8988T (cell line): ENCODE measurements around the gene ITPRID1.

Experiments
- DNase-seq: peaks from one replicate; pipeline ENCODE4 v3.0.0; 2011

ITPRID1 gene

DNA sequence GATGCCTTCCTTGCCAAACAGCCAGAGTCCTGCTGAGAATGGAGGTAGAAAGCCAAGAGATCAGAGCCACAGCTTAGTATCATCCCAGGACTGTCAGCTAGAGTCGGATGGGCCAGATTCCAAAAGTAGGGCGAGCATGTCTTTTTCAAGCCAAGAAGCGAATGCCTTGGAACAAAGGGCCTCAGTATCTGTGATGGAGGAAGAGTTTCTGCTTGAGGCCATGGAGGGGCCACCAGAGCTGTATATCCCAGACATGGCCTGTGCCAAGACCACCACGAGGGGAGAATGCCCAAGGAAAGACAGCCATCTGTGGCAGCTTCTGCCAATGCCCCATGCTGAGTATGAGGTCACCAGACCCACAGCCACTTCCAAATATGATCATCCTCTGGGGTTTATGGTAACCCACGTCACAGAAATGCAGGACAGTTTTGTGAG lies 128.8 kb downstream of the ITPRID1 start:
- no peak for DNase-seq

DNA sequence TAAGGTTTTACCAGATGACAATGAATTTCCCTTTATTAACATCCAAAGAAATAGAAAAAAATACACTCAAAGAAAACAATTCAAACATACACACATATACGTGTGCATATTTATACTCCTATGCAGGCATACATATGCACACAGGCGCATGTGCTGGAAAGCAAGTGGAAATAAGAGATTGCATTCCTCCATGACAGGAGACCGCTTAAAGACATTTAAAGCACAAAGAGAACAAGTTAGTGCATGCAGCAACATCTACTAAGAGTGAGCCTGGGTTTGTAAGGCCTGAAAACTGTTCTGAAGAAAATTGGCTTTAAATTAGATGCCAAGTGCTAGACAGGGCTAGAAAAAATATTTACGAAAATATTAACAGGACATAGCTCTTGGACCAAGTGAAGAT lies 133.1 kb downstream of the ITPRID1 start:
- no peak for DNase-seq

DNA sequence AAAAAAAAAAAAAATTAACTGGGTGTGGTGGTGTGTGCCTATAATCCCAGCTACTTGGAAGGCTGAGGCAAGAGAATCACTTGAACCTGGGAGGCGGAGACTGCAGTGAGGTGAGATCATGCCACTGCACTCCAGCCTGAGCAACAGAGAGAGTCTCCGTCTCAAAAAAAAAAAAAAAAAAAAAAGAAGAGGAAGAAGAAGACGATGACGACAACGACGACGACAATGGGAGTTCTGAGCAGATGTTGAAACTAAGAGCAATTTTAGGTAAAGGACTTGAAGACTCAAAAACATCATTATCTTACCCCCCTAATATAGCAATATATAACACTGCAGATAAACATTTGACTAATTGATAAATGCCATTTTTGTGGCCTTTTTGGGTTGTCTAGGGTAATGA lies 133.6 kb downstream of the ITPRID1 start:
- DNase-seq: no peak

DNA sequence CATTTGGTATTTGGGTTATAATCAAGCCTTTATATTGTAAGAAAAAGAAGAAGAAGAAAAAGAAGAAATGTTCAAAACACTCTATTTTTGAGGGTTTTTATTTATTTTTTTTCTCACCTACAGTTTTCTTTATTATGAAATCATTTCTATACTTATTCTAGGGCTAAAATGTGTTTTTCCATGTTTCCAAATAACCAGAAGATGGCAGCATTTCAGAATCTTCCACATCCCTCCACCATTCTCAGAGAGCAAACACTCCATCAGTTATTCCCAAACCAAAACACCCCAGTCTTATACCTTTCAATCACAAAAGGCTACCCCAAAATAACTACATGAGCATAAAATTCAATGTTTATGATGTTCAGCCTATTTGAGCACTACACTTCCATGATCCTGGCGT lies 134.4 kb downstream of the ITPRID1 start:
- no peak for DNase-seq

DNA sequence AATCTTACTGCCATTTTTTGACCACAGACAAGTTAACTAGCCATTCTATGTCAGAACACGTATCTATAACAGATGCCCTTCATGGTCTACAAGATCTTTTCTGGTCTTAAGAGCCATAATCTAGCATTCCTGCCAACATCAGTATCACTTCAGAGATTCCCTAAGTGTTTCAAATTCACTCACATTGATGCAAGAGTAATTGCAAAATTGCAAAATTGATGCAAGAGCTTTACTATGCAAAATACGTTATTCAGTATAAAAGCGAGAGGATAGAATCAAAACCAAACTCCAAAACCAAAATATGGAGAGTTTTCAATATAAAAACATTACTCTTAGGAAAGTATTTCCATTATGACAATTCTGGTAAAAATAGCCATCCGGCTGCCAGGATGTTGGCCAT lies 135.0 kb downstream of the ITPRID1 start:
- DNase-seq: no peak

DNA sequence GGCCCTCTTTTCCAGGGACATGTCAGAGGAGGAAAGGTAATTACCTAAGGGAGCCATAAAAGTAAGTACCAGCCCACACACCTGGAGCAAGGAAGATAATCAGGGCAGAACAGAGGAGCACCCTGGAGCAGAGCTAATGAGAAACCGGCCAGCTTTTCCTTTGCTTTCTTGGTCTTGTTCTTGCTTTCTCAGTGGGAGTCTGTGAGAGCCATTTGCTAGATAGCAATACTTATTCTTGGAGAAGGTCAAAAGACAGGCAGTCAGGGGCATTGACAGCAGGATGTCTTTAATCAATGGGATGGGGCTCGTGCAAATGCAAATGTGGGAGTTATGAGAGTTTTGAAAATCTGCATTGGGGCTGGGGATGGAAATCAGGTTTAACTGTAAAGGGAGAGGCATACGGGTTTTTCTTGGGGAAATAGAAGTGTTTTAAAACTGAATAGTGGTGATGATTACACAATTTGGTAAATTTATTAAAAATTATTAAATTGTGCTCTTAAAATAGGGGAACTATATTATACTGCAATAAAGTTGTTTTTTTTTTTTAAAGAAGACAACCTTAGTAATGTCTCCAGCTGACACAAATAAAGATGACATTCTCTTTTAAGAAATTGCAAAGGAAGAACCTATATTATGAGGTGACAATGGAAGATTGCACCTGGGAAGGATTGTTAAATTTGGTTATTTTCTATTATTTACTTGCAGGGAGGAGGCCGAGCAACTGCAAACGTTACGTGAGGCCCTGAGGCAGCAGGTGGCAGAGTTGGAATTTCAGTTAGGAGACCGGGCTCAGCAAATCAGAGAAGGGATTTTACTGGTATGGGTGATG lies 137.6 kb downstream of the ITPRID1 start:
- no peak for DNase-seq

DNA sequence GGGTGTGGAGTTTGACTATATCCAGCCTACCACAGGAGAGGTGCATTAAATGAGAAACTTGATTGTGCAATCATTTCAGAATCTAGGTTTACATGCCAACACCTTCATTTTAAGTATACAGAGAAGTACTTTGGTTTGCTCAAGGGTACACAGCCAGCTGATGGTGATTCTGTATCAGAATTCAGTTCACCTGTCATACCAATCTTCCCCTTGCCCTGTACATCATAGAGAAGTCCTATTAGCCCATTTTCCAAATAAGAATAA lies 138.1 kb downstream of the ITPRID1 start:
- no peak for DNase-seq

DNA sequence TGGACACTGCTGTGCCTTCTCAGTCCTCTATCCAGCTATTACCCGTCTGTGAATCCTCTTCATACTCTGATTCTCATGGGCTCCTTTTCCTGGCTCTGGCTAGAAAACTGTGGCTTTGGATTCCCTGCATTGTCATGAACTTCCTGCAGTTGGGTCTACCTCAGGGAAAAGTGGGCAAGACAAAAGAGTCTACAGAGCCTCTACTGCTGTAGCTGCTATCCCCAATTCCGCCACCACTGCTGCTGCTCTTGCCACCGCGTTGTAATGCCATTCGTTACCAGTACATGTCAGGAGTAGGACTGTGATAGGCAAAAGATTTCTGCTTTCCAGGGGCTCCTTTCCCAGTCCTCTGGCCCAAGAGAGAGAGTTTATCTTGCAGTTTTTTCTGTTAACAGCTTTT lies 149.2 kb downstream of the ITPRID1 start:
- no peak for DNase-seq

DNA sequence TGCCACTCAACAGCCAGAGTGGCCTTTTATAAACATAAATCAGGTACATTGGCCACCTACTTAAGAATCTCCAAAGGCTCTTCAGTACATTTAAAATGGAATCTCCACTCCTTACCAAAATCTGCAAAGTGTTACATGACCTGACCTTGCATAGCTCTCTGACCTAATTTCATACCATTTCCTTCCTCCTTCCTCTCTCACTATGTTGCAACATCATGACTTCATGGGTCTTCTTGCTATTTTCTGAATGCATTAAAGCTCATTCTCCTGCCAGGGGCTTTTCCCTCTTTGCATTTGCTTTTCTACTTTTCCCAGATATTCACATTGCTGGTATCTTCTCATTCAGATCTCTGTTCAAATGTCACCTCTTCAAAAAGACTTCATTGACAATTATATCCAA lies 151.0 kb downstream of the ITPRID1 start:
- no peak for DNase-seq

DNA sequence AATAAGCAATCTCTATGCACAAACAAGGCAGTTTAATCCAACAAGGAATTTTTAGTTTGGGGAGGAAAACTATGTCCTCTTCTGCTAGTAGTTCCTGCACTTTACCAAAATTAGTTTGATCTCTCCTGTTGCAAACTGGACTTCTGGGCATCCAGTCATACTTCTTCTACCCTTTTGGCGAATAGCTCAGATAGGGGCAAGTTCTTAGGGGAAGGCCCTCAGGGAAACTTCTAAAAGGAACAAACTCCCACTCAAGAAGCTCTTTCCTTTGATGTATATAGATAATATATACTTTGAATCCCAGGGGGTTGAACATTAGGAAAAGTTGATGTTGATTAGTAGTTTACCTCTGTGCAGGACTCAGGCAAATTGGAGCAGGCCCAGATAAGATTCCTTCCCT lies 151.7 kb downstream of the ITPRID1 start:
- no peak for DNase-seq

DNA sequence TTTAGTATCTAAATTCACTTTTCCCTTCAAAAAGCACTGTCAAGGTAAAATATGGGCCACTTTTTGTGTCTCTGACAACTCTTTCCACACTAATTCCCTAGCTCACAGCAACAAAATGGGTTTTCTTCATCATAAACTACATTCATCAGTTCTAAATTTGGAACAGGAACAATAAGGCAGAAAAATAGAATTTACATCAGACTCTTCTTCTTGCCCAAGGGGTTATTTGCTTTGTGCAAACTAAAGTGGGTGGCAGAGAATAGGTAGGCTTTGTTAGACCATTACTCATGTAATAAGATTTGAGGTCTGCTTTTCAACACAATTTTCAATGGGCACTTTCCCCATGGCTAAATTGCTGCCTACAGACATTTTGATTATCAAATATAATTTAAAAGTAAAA lies 155.6 kb downstream of the ITPRID1 start:
- DNase-seq: no peak

DNA sequence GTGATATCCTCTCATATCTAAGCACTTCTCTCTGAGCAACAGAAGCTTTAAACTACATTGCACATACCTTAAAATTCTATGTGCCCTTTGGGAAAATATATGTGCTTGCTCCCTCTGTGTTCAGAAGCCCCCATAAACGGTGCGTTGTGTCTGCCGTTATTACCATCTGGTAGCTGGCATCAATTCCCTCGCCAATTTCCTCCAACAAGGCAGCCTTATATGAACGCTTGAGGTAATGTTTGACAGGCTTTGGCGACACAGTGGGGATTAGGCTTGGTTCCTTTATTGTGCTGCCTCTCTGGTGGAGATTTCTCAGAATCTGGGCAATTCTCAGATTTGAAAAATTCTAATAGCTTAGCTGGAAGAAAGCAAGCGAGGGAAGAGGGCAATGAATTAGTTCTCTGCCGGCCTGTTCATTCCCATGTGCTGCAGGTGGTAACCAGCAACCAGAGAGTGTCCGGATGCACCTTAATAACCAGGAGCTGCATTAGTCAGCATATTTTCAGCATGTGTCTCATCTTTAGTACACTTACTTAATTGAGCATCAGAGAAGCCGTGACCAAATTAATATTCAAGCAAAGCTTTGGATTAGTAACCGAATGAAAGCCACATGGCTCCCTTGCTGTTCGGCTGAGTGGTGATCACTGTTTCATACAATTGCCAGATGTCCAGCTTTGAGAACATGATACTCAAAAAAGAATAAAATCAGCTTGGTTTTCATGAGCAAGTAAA lies 165.8 kb downstream of the ITPRID1 start:
- DNase-seq: no peak

DNA sequence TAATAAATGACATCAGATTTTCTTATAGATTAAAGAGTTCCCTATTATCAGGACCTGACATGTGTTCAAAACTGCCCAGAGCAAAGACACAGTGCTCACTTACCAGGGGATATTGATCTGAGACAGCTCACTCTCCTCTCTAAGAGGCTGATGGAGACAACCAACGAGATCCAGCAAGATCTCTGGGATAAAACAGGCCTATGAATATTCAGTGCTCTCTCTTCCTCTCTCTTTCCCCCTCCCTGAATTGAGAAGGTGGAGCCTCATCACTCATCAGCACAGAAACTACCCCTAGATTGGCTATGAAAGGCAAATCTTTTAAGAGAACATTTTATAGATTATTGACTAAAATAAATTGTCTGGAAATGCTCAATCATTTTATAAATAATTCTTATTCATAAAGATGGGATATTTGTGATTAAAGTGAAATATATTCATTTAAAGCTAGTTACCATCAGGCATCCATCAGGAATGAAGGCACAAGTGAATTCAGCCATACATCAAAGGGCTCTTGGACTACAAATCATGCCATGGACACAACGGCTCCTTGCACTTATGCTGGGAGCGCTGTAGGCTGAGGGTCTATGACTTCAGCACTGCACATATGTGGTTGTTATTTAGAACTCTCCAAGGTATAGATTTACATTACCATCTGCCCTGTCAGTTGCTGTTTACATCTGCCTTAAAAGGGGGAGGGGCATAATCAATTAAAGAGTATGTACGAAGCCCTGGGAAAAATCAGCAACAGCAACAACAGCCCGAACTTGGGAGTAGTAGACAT lies 169.7 kb downstream of the ITPRID1 start:
- no peak for DNase-seq

DNA sequence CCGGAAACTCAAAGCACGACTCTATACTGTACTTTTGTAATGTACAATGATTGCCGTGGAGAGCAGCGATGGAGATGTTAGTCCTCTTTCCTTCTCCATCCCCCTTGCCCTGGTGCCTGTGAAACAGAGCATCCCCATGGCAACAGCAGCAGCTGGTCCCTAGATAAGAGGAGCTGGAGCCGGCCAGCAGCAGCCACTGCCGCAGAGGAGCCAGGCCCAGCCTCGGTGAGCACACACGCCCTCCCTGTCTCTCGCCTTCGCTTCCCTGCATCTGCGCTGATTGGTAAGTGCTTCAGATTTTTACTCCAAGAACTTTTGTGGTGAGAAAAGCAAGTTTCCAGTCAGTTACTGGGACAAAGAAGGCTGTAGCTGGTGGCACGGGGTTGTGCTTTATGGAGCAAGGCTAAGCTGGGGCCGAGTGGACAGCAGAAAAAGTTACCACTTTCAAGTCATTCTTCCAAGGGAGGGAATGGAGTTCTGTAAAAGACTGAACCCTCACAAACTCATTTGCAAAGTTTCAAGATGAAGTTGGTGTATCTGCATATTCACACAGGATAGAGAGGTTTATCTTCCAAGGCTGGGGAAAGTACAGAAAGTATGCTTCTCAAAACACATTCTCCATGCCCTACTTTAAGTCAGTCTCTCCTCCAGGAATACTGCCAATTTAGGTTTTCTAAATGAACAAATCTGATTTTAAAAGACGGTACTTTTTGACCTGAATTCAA lies 173.3 kb downstream of the ITPRID1 start, which contains the start of gene PPP1R17:
Gene PPP1R17, plus strand, starts transcription at position 192 of the 725 bp plus-strand sequence. CDS start 5,227 bp downstream, outside the sequence.
- no peak for DNase-seq

DNA sequence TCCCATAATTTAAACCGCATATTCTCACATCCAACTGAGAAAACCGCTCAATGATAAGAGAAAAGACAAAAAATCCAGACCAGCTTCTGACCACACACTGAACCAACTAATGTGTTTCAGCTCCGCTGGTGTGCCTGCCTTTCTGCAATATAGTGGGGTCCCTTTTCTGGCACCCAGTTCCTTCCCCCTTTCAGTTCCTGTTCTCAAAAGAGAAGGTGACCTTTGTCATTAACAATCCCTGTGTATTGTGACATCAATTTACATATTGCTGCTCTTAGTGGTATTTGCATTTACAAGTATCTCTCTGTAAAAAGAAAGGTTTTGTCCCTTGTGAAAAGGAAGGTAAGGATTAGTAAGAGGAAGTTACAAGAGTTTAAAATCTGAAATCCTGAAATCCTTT lies 174.5 kb downstream of the ITPRID1 start:
- DNase-seq: no peak

DNA sequence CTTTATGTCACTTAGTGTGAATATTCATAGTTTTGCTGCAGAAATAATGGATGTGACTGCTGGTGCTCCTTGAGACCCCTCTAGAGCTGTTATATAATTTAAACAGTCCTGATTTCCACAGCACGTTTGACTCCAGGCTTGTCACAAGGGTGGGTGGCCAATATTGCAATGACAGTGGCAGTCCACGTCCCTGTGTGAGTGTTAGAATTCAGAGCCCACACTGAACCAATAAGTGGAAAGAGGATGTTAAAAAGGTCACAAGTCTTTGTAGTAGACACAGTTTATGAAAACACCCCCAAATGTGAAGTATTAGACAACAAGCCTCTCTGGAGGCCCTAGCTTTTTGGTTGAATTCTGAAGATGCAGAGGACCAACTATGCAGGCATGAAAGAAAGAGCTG lies 175.1 kb downstream of the ITPRID1 start:
- DNase-seq: no peak

DNA sequence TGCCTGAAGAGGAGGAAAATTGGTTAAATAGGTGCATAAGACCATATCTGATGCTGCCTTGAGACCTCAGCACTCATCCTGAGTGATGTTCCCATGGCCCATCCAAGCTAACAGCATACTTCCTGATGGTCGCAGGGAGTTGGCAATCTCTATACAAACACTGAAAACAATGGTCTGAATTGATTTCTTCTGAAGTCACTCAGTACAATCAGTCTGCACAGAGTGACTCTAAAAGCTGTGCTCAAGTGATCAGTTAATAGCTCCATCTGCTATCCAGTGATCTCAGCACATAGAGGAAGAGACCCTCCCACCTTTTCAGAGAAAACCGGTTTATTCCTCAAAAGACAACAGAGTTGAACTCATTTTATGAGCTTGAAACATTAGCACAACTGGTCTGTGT lies 177.0 kb downstream of the ITPRID1 start:
- DNase-seq: no peak

DNA sequence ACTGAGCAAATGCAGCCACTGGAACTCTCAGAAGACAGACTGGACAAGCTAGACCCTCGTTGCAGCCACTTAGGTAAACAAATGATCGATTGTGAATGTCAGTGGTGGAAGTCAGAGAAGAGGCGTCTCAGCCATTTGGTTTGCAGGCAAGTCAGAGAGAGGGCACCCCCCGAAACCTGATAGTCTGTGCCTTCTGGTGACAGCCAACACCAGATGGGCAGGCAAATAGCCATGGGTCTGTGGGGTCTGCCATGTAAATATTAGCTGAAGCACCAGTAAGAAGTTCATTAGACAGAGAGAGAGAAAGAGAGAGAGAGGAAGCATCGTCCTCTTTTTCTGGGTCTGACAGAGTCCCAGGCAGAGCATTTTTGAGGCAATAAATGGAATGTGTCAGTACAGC lies 178.6 kb downstream of the ITPRID1 start:
- no peak for DNase-seq

DNA sequence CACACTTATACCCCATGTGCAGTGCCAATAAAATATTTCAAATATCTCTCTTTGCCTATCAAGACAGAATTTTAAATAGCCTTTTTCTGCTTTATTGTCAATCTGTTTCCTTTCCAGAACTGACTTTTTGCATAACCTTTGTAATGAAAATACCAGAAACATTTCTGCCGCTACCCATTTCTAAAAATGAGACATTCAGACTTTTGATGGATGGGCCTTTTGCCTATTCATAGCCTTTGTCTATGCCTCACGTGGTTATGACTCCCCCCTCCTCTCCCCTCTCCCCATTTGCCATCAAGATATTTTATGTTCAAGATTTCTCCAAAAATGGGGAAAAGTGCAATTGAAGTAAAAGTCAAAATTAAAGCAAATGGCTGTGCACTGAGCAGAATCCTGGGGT lies 179.0 kb downstream of the ITPRID1 start:
- no peak for DNase-seq

DNA sequence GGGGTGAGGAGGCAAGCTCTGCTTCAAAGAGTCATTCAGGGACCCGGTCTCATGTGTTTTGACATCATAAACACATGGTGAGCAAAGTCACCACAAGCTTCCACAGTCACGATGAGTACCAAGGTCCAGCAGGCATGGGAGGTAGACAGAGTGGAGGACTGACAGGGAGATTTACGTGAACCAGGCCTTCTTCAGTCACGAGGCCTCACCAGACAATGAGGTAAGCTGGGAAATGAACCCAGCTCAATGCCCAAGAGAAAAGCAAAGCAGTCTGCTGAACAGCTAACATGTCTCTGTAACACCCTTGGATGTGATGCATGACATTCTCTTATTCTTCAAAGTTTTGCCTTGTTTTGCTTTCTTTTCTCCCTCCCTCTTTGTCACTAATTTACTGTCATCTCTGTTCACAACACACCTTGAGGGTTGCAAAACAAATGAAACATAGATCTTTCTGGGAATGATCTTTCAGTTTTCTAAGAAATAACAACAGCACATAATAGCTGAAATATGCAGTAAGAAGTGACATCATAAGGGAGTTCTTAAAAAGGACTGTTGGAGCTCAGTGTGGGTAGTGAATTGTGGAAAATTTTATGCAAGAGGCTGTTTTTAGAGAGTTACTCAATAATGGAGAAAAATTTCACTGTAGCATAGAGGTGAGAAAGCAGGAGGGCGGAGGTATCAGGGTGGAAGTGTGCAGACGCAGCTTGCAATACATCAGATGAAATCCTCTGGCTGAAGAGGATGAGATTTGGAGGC lies 182.1 kb downstream of the ITPRID1 start:
- DNase-seq: no peak

DNA sequence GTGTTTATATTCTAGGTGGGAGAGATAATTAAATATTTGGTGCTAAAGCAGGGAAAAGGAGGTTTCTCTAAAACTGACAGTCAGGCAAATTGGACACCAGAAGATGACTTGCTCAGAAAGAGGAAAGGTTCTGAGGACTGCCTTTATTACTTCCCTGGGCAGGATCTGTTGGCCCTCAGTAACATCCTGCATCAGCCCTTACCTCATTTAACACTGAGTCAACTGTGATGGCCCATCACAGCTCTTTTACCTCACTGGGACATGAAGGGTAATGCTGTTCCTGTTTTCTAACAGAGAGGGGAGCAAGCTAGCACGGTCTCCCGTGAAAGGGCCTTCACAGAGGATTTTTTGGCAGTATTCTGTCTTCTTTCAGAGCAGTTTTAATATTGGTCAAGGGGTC lies 185.2 kb downstream of the ITPRID1 start:
- no peak for DNase-seq

DNA sequence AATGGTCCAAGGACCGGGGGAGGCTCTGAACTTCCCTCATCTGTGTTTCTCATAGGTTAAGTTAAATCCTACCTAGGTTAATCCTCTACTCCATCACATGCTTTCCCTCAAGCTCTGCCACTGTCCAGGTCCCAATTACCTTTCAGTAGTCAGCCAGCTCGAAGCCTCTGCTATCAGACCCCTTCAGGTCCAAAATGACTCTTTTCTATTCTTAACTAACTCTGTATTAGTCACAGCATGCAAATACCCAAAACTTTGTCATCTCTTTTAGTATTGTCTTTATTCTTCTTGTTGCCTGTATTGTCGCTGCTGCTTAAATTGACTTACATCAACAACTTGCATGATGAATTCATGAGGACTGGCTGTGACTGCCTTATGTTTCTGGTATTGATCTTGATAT lies 188.5 kb downstream of the ITPRID1 start:
- DNase-seq: no peak
